Astrocyte (in vitro differentiated cells and primary cell): ENCODE measurements around the gene CNOT6L. TPM values are rescaled to one million over a fixed set of nuclear protein-coding genes. Genes with fewer than 3 reads are reported as not detected.

Experiments
- DNase-seq: peaks from one replicate; pipeline ENCODE4 v3.0.0-alpha.2; 2010; ENCODE audit warnings: low read depth
- FAIRE-seq: peaks from 2 replicates; lab custom pipeline; 2011; peaks lifted over from hg19 to GRCh38; lab: Jason Lieb, UNC
- H2AFZ ChIP-seq: 2 replicates; pipeline ENCODE4 v1.6.0; 2012; ENCODE audit warnings: low read depth, low read length, inconsistent platforms
- H3K27ac ChIP-seq: 2 replicates; pipeline ENCODE4 v1.5.1; 2011; ENCODE audit warnings: low read depth, low read length, inconsistent platforms
- H3K27me3 ChIP-seq: 2 replicates; pipeline ENCODE4 v1.6.0; 2011; ENCODE audit warnings: low read length, inconsistent platforms; ENCODE audit not compliant: insufficient read depth
- H3K36me3 ChIP-seq: 2 replicates; pipeline ENCODE4 v1.5.1; 2011; ENCODE audit warnings: low read length, inconsistent platforms; ENCODE audit not compliant: insufficient read depth
- H3K4me1 ChIP-seq: 2 replicates; pipeline ENCODE4 v1.5.1; 2011; ENCODE audit warnings: low read length, inconsistent platforms; ENCODE audit not compliant: insufficient read depth
- H3K4me2 ChIP-seq: 2 replicates; pipeline ENCODE4 v1.6.0; 2012; ENCODE audit warnings: low read length, inconsistent platforms
- H3K4me3 ChIP-seq: 2 replicates; pipeline ENCODE4 v1.5.1; 2011; ENCODE audit warnings: low read depth, mild to moderate bottlenecking, low read length, inconsistent platforms; ENCODE audit not compliant: insufficient read depth
- H3K79me2 ChIP-seq: 2 replicates; pipeline ENCODE4 v1.6.0; 2012; ENCODE audit warnings: mild to moderate bottlenecking, low read length, inconsistent platforms; ENCODE audit not compliant: insufficient read depth
- H3K9ac ChIP-seq: 2 replicates; pipeline ENCODE4 v1.6.0; 2012; ENCODE audit warnings: mild to moderate bottlenecking, low read length, inconsistent platforms
- H3K9me3 ChIP-seq: 2 replicates; pipeline ENCODE4 v1.5.1; 2012; ENCODE audit warnings: low read depth, mild to moderate bottlenecking, low read length, inconsistent platforms; ENCODE audit not compliant: insufficient read depth
- H4K20me1 ChIP-seq: 2 replicates; pipeline ENCODE4 v1.6.0; 2012; ENCODE audit warnings: low read length, inconsistent platforms; ENCODE audit not compliant: insufficient read depth
- H3K27ac Mint-ChIP-seq: one replicate; pipeline ENCODE4 v1.8.0; 2021; ENCODE audit warnings: mild to moderate bottlenecking, mixed read lengths; ENCODE audit not compliant: unreplicated experiment
- H3K27me3 Mint-ChIP-seq: one replicate; pipeline ENCODE4 v1.8.0; 2021; ENCODE audit warnings: low read depth, mixed read lengths; ENCODE audit not compliant: unreplicated experiment
- H3K36me3 Mint-ChIP-seq: one replicate; pipeline ENCODE4 v1.8.0; 2021; ENCODE audit warnings: low read depth, mixed read lengths; ENCODE audit not compliant: unreplicated experiment
- H3K4me1 Mint-ChIP-seq: one replicate; pipeline ENCODE4 v1.8.0; 2021; ENCODE audit warnings: low read depth, mixed read lengths; ENCODE audit not compliant: unreplicated experiment
- H3K4me3 Mint-ChIP-seq: one replicate; pipeline ENCODE4 v1.8.0; 2021; ENCODE audit warnings: mild to moderate bottlenecking, moderate library complexity, mixed read lengths; ENCODE audit not compliant: unreplicated experiment
- H3K9me3 Mint-ChIP-seq: one replicate; pipeline ENCODE4 v1.8.0; 2021; ENCODE audit warnings: mild to moderate bottlenecking, mixed read lengths; ENCODE audit not compliant: unreplicated experiment
- CTCF ChIP-seq: IDR thresholded peaks from 2 replicates; pipeline ENCODE4 v1.5.1; 2011; ENCODE audit warnings: low read depth, mild to moderate bottlenecking, inconsistent platforms, low read length, moderate library complexity; ENCODE audit not compliant: insufficient read depth
- EZH2 ChIP-seq: IDR thresholded peaks from 2 replicates; pipeline ENCODE4 v1.6.1; 2012; ENCODE audit warnings: mild to moderate bottlenecking, low read length, inconsistent platforms; ENCODE audit not compliant: insufficient read depth
- total RNA-seq: library from RNA; stranded (reverse); gene quantifications from 2 replicates; pipeline ENCODE4 v1.2.1, GENCODE V29; 2021

CNOT6L gene
- total RNA-seq, 1 donor from 2014 or later, result 34.0 TPM

- peaks cover 66% of the 10 kb centered on the region for H3K79me2 ChIP-seq
- no peak overlapping the region for H3K27ac ChIP-seq
- no peaks in the 10 kb centered on the region for H3K27me3 Mint-ChIP-seq
- no peak for TF ChIP-seq EZH2
- no peak for TF ChIP-seq CTCF
- no peaks in the 10 kb centered on the region for H3K9me3 ChIP-seq
- H3K27me3 ChIP-seq, result no peaks in the 10 kb centered on the region
- no peak overlapping the region for H3K9ac ChIP-seq
- H4K20me1 ChIP-seq, result peaks cover 24% of the 10 kb centered on the region
- H3K4me3 Mint-ChIP-seq, result no peak overlapping the region
- H3K4me3 ChIP-seq, result no peak overlapping the region
- DNase-seq, result no peak
- H3K4me1 Mint-ChIP-seq, result peaks cover 31% of the 10 kb centered on the region
- no peaks in the 10 kb centered on the region for H3K4me1 ChIP-seq
- FAIRE-seq, result no peak
- H2AFZ ChIP-seq, result no peak overlapping the region
- no peaks in the 10 kb centered on the region for H3K36me3 Mint-ChIP-seq
- no peaks in the 10 kb centered on the region for H3K9me3 Mint-ChIP-seq
- no peak overlapping the region for H3K27ac Mint-ChIP-seq
- no peaks in the 10 kb centered on the region for H3K36me3 ChIP-seq
- H3K4me2 ChIP-seq, result no peak overlapping the region
Observed at GRCh38 chr4:77798385-77798784, 20.8 kb downstream of the CNOT6L start.

DNA sequence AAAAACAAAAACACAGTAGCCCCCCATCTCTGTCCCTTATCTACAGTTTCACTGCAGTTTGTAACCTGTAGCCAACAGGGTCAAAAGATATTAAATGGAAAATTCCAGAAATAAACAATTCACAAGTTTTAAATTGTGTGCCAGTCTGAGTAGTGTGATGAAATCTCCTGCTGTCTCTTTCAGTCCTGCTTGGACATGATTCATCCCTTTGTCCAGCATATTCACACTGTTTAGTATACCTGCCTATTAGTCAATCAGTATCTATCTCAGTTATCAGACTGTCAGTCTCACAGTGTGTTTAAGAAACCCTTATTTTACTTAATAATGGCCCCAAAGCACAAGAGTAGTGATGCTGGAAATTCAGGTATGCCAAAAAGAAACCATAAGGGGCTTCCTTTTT is 21.9 kb downstream of the CNOT6L start:
- Mint-ChIP-seq H3K4me3 (no peak overlapping the region), H3K27ac (peak overlapping the region; percentile 88), H3K27me3 (no peaks in the 10 kb centered on the region), H3K4me1 (peaks cover 29% of the 10 kb centered on the region), H3K36me3 (no peaks in the 10 kb centered on the region), H3K9me3 (no peaks in the 10 kb centered on the region)
- no peaks in the 10 kb centered on the region for H3K9me3 ChIP-seq
- H3K4me2 ChIP-seq, result no peak overlapping the region
- TF ChIP-seq EZH2 (no peak), CTCF (no peak)
- H3K4me1 ChIP-seq, result no peaks in the 10 kb centered on the region
- DNase-seq (no peak), FAIRE-seq (no peak)
- no peaks in the 10 kb centered on the region for H3K36me3 ChIP-seq
- peaks cover 65% of the 10 kb centered on the region for H3K79me2 ChIP-seq
- no peak overlapping the region for H3K4me3 ChIP-seq
- no peak overlapping the region for H2AFZ ChIP-seq
- H3K9ac ChIP-seq, result no peak overlapping the region
- H4K20me1 ChIP-seq, result peaks cover 26% of the 10 kb centered on the region
- no peak overlapping the region for H3K27ac ChIP-seq
- no peaks in the 10 kb centered on the region for H3K27me3 ChIP-seq

- no peaks in the 10 kb centered on the region for H3K27me3 ChIP-seq
- H3K4me3 Mint-ChIP-seq, result peak overlapping the region; percentile 23
- H3K4me1 Mint-ChIP-seq, result peaks cover 20% of the 10 kb centered on the region
- FAIRE-seq, result no peak
- H4K20me1 ChIP-seq, result peaks cover 26% of the 10 kb centered on the region
- no peak overlapping the region for H3K9ac ChIP-seq
- no peaks in the 10 kb centered on the region for H3K9me3 Mint-ChIP-seq
- no peaks in the 10 kb centered on the region for H3K36me3 ChIP-seq
- no peak overlapping the region for H3K4me3 ChIP-seq
- no peak overlapping the region for H2AFZ ChIP-seq
- H3K27me3 Mint-ChIP-seq, result no peaks in the 10 kb centered on the region
- H3K4me2 ChIP-seq, result no peak overlapping the region
- H3K4me1 ChIP-seq, result no peaks in the 10 kb centered on the region
- no peak overlapping the region for H3K27ac ChIP-seq
- no peaks in the 10 kb centered on the region for H3K36me3 Mint-ChIP-seq
- H3K9me3 ChIP-seq, result no peaks in the 10 kb centered on the region
- TF ChIP-seq EZH2 (no peak), CTCF (no peak)
- no peak overlapping the region for H3K27ac Mint-ChIP-seq
- H3K79me2 ChIP-seq, result peaks cover 62% of the 10 kb centered on the region
- DNase-seq, result no peak
Observed at GRCh38 chr4:77795326-77795725, 23.8 kb downstream of the CNOT6L start.
